LNCaP clone FGC (cell line): Measurements from ENCODE around the gene WNT4.
"Not testable (repeated sequence)": the region's sequence is repeated elsewhere in the genome, so short reads cannot be mapped to it uniquely, and the experiment has no call there.

Experiments used
- DNase-seq: peaks from one replicate; pipeline ENCODE4 v3.0.0-alpha.2; 2011; ENCODE audit warnings: low read depth
- H3K4me3 ChIP-seq: 2 replicates; pipeline ENCODE4 v1.5.1; 2011; ENCODE audit warnings: mild to moderate bottlenecking, low read depth, low read length, control low read depth
- TF ChIP-seq, protein P1 (sequence below): IDR thresholded peaks from 2 replicates; pipeline ENCODE4 v1.5.1; 2012; ENCODE audit warnings: mild to moderate bottlenecking; ENCODE audit not compliant: control insufficient read depth, insufficient read depth; ENCODE audit errors: extremely low read depth

Gene WNT4

GRCh38 chr1:22101995-22102394, 40.9 kb downstream of the WNT4 start:
- H3K4me3 ChIP-seq, result no peak overlapping the region
- DNase-seq, result no peak
- TF ChIP-seq, protein P1, sequence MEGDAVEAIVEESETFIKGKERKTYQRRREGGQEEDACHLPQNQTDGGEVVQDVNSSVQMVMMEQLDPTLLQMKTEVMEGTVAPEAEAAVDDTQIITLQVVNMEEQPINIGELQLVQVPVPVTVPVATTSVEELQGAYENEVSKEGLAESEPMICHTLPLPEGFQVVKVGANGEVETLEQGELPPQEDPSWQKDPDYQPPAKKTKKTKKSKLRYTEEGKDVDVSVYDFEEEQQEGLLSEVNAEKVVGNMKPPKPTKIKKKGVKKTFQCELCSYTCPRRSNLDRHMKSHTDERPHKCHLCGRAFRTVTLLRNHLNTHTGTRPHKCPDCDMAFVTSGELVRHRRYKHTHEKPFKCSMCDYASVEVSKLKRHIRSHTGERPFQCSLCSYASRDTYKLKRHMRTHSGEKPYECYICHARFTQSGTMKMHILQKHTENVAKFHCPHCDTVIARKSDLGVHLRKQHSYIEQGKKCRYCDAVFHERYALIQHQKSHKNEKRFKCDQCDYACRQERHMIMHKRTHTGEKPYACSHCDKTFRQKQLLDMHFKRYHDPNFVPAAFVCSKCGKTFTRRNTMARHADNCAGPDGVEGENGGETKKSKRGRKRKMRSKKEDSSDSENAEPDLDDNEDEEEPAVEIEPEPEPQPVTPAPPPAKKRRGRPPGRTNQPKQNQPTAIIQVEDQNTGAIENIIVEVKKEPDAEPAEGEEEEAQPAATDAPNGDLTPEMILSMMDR, result no peak

DNA sequence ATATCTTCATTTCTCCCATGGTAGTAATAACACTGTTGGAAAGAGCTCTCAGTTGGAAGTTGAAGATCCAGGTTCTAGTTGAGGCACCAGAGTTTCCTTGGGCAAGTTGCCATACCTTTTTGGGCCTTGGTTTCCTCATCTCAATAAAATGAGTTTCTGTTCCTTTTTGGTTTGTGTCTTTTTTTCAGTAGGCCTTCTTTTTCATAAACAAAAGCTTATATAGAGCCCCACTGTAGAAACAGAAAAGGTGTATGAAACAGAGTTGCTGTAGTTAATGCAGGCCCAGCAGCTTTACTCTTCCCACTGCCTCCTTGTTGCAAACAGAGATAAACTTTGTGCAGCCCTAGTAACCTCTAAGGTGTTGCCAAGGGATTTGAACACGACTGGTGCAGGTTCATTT, 41.7 kb downstream of the WNT4 start:
- H3K4me3 ChIP-seq, result no peak overlapping the region
- TF ChIP-seq, protein P1, result no peak
- no peak for DNase-seq

DNA sequence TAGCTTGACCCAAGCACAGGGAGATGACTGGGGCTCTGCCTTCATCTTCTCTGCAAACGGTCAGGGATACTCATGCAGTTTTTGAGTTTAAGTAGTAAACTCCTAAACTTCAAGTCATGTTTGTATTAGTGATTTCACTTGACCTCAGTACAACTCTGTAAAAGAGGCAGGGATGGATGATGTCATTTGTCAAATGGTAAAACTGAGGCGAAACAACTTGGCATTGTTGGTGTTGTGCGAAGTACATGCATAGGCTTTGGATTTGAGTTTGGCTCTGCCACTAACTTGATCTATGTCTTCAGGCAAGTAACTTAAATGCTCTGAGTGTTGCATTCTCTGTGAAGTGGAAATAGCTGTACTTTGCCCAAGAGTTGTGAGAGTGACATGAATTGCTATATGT, 42.7 kb downstream of the WNT4 start:
- TF ChIP-seq, protein P1, result no peak
- no peak for DNase-seq

GRCh38 chr1:22098752-22099151, 44.1 kb downstream of the WNT4 start:
- no peak overlapping the region for H3K4me3 ChIP-seq
- DNase-seq, result no peak
- TF ChIP-seq, protein P1, result no peak

More for the DNA sequence above, 42.7 kb downstream of the WNT4 start:
- H3K4me3 ChIP-seq, result no peak overlapping the region

- no peak for DNase-seq
- no peak overlapping the region for H3K4me3 ChIP-seq
- TF ChIP-seq, protein P1, result no peak
These were observed 46.4 kb downstream of the WNT4 start for GRCh38 chr1:22096463-22096862.

DNA sequence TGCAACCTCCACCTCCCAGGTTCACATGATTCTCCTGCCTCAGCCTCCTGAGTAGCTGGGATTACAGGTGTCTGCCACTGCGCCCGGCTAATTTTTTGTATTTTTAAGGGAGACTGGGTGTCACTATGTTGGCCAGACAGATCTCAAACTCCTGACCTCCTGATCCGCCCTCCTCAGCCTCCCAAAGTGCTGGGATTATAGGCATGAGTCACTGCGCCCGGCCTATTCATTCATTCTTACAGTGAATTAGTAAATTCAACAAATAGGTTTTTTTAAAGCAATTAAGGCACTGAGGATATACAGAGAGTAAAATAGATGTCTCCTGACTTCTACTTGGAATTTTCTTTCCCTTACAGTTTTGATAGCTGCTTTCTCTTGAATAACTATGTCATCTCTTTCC, 46.9 kb downstream of the WNT4 start:
- TF ChIP-seq, protein P1, result no peak
- DNase-seq, result no peak

GRCh38 chr1:22093513-22093912, 49.4 kb downstream of the WNT4 start:
- H3K4me3 ChIP-seq, result no peak overlapping the region
- no peak for DNase-seq
- TF ChIP-seq, protein P1, result no peak

More for the DNA sequence above, 46.9 kb downstream of the WNT4 start:
- no peak overlapping the region for H3K4me3 ChIP-seq

GRCh38 chr1:22092026-22092768, 50.7 kb downstream of the WNT4 start:
- H3K4me3 ChIP-seq, DNase-seq: not testable (repeated sequence)
